A549 (cell line): Measurements from ENCODE around the gene WDFY2. TPM values are rescaled to one million over a fixed set of nuclear protein-coding genes. Genes with fewer than 3 reads are reported as not detected.

ENCODE experiments used
- ATAC-seq, 2 experiments: fragments of 200-7000 bp in 1 of 2; fragments of >200 bp in 1 of 2; cut with Nextera tagmentation in 1 of 2; cut with Tn5 transposase in 1 of 2; 3 replicates each; pipeline versions ENCODE4 v1.8.0 to v1.9.1; 2018 to 2020; ENCODE audit warnings: mild to moderate bottlenecking in 1 of 2, moderate library complexity in 1 of 2
- CTCF ChIA-PET: fragments of 300-600 bp; sonication (Branson Sonifier 250); formaldehyde crosslinking; extraction: SDS; loops from one replicate; lab custom pipeline; 2021; ENCODE audit warnings: antibody characterized with exemption, inconsistent platforms; lab: Yijun Ruan, JAX
- POLR2A ChIA-PET: fragments of 350-600 bp; formaldehyde crosslinking; extraction: SDS; loops from one replicate; lab custom pipeline; 2021; ENCODE audit warnings: antibody characterized with exemption, inconsistent platforms; lab: Yijun Ruan, JAX
- DNase-seq, 2 experiments: peaks; one replicate each; pipeline versions ENCODE4 v3.0.0 to v3.0.0-alpha.2; 2011 to 2016; ENCODE audit warnings: low read depth in 1 of 2, low spot score in 1 of 2
- FAIRE-seq: peaks from 2 replicates; lab custom pipeline; 2011; peaks lifted over from hg19 to GRCh38; lab: Jason Lieb, UNC
- H3K27ac ChIP-seq, 2 experiments: fragments of >200 bp; sonication (Bioruptor Twin); formaldehyde crosslinking; 3 replicates each; pipeline ENCODE4 v1.5.1; 2016 to 2017
- H3K4me1 ChIP-seq: fragments of >200 bp; sonication (Bioruptor Twin); formaldehyde crosslinking; 3 replicates; pipeline ENCODE4 v1.6.1; 2016
- H3K4me2 ChIP-seq: fragments of >200 bp; sonication (Bioruptor Twin); formaldehyde crosslinking; 3 replicates; pipeline ENCODE4 v1.6.1; 2016
- H3K4me3 ChIP-seq: fragments of >200 bp; sonication (Bioruptor Twin); formaldehyde crosslinking; 3 replicates; pipeline ENCODE4 v1.5.1; 2016
- H3K9me3 ChIP-seq: fragments of >200 bp; sonication (Bioruptor Twin); formaldehyde crosslinking; 3 replicates; pipeline ENCODE4 v1.6.1; 2016
- CBX2 ChIP-seq: fragments of 200-600 bp; sonication (generic); IDR thresholded peaks from 2 replicates; pipeline ENCODE4 v1.6.1; 2016; ENCODE audit warnings: low read depth, mild to moderate bottlenecking, borderline replicate concordance
- CBX8 ChIP-seq: fragments of 200-600 bp; sonication (generic); IDR thresholded peaks from 2 replicates; pipeline ENCODE4 v1.6.1; 2016
- CHD2 ChIP-seq: fragments of 150-350 bp; IDR thresholded peaks from 2 replicates; pipeline ENCODE4 v1.6.1; 2014; ENCODE audit warnings: low read length; ENCODE audit not compliant: partially characterized antibody
- CHD4 ChIP-seq: fragments of 200-600 bp; sonication (generic); IDR thresholded peaks from 2 replicates; pipeline ENCODE4 v1.6.1; 2016; ENCODE audit warnings: antibody characterized with exemption, mild to moderate bottlenecking, borderline replicate concordance
- EHF ChIP-seq: fragments of 250-450 bp; sonication (Bioruptor Pico); IDR thresholded peaks from 2 replicates; pipeline ENCODE4 v1.5.0; 2020; ENCODE audit warnings: mild to moderate bottlenecking
- ELK1 ChIP-seq: fragments of 150-350 bp; IDR thresholded peaks from 2 replicates; pipeline ENCODE4 v1.6.1; 2014; ENCODE audit warnings: low read depth, mild to moderate bottlenecking, low read length
- ESRRA ChIP-seq: fragments of 150-350 bp; IDR thresholded peaks from 2 replicates; pipeline ENCODE4 v1.6.1; 2014; ENCODE audit warnings: mild to moderate bottlenecking, low read length, borderline replicate concordance
- FOSL2 ChIP-seq, 2 experiments: fragments of 450-650 bp in 1 of 2; fragments of >200 bp in 1 of 2; sonication (Bioruptor Twin) in 1 of 2; formaldehyde crosslinking; IDR thresholded peaks; 2 replicates each; pipeline versions ENCODE4 v1.5.0 to v1.6.1; 2016 to 2020; ENCODE audit warnings: mild to moderate bottlenecking in 1 of 2, moderate library complexity in 1 of 2
- HOXB13 ChIP-seq: fragments of 250-450 bp; sonication (Bioruptor Pico); IDR thresholded peaks from 2 replicates; pipeline ENCODE4 v1.5.0; 2020; ENCODE audit warnings: low read depth, mild to moderate bottlenecking, moderate library complexity
- JUNB ChIP-seq: fragments of >200 bp; sonication (Bioruptor Twin); formaldehyde crosslinking; IDR thresholded peaks from 2 replicates; pipeline ENCODE4 v1.6.1; 2016
- KDM1A ChIP-seq: fragments of 200-600 bp; sonication (generic); IDR thresholded peaks from 2 replicates; pipeline ENCODE4 v1.6.1; 2016; ENCODE audit warnings: low read depth, mild to moderate bottlenecking
- KDM5A ChIP-seq: fragments of 200-600 bp; sonication (generic); IDR thresholded peaks from 2 replicates; pipeline ENCODE4 v1.6.1; 2016; ENCODE audit warnings: antibody characterized with exemption, mild to moderate bottlenecking
- MAFK ChIP-seq: fragments of 450-650 bp; IDR thresholded peaks from 2 replicates; pipeline ENCODE4 v1.6.1; 2014; ENCODE audit not compliant: partially characterized antibody
- MYC ChIP-seq: IDR thresholded peaks from 2 replicates; pipeline ENCODE4 v1.6.1; 2012; ENCODE audit warnings: mild to moderate bottlenecking, inconsistent platforms, low read length, improper control_type of control experiment, borderline replicate concordance
- POLR2A ChIP-seq: IDR thresholded peaks from 2 replicates; pipeline ENCODE4 v1.6.1; 2012; ENCODE audit warnings: mild to moderate bottlenecking, low read length
- POLR2AphosphoS2 ChIP-seq: conservative IDR thresholded peaks from 2 replicates; pipeline ENCODE4 v1.6.1; 2012; ENCODE audit warnings: low read length, improper control_type of control experiment, inconsistent platforms
- RARB ChIP-seq: fragments of 250-450 bp; sonication (Bioruptor Pico); IDR thresholded peaks from 2 replicates; pipeline ENCODE4 v1.8.0; 2021; ENCODE audit warnings: mild to moderate bottlenecking, moderate library complexity
- RCOR1 ChIP-seq: fragments of 150-350 bp; IDR thresholded peaks from 2 replicates; pipeline ENCODE4 v1.6.1; 2014; ENCODE audit warnings: antibody characterized with exemption, low read length, low read depth
- RFX5 ChIP-seq: fragments of 450-650 bp; IDR thresholded peaks from 2 replicates; pipeline ENCODE4 v1.7.1; 2014; ENCODE audit warnings: antibody characterized with exemption, mild to moderate bottlenecking, moderate library complexity
- TFCP2L1 ChIP-seq: fragments of 250-450 bp; sonication (Bioruptor Pico); IDR thresholded peaks from 2 replicates; pipeline ENCODE4 v1.5.0; 2021; ENCODE audit warnings: mild to moderate bottlenecking
- TP53 ChIP-seq: fragments of 250-450 bp; sonication (Bioruptor Pico); IDR thresholded peaks from 2 replicates; pipeline ENCODE4 v1.5.0; 2021; ENCODE audit warnings: mild to moderate bottlenecking, moderate library complexity
- USF2 ChIP-seq: fragments of 450-650 bp; IDR thresholded peaks from 2 replicates; pipeline ENCODE4 v1.6.1; 2014; ENCODE audit warnings: antibody characterized with exemption
- ZC3H11A ChIP-seq: fragments of 450-650 bp; IDR thresholded peaks from 2 replicates; pipeline ENCODE4 v1.6.1; 2014; ENCODE audit warnings: antibody characterized with exemption, mild to moderate bottlenecking
- WGBS: methylation state at CpG from one replicate; pipeline ENCODE4 v1.1.6; 2017; ENCODE audit errors: missing lambda C conversion rate; 5-methylcytosine and 5-hydroxymethylcytosine counted together
- polyA plus RNA-seq, 4 experiments: library from polyadenylated mRNA; depleted of rRNA in 3 of 4; stranded (reverse); fragments of >200 nt; fragmentation: RNase III in 1 of 4; extraction: RNeasy Plus Mini Kit Qiagen cat#74134 plus additional on column Dnase treatment in 1 of 4; gene quantifications; 2 replicates in 3 of 4; 3 replicates in 1 of 4; pipeline ENCODE4 v1.2.3, GENCODE V29; 2011 to 2017
- TF ChIP-seq, protein P1 (sequence below): fragments of >200 bp; sonication (Bioruptor Twin); formaldehyde crosslinking; IDR thresholded peaks from 3 replicates; pipeline ENCODE4 v1.5.1; 2016
- TF ChIP-seq, protein P2 (sequence below): fragments of 250-450 bp; sonication (Bioruptor Pico); IDR thresholded peaks from 2 replicates; pipeline ENCODE4 v1.5.0; 2020; ENCODE audit warnings: low read depth, mild to moderate bottlenecking, moderate library complexity
- TF ChIP-seq, protein P3 (sequence below): fragments of >200 bp; sonication (Bioruptor Twin); formaldehyde crosslinking; IDR thresholded peaks from 2 replicates; pipeline ENCODE4 v1.6.1; 2016
- TF ChIP-seq, protein P4 (sequence below): fragments of 200-600 bp; sonication (generic); IDR thresholded peaks from 2 replicates; pipeline ENCODE4 v1.6.1; 2016; ENCODE audit warnings: antibody characterized with exemption, mild to moderate bottlenecking, moderate library complexity

Gene WDFY2
- polyA plus RNA-seq, 2 of the 4 experiments (the other 2 are of a cell fraction), result 5.2 to 8.5 TPM

GRCh38 chr13:51742031-51742430 is 157.8 kb downstream of the WDFY2 start:
- 87% methylated on average over 2 of the region's 2 CpGs for WGBS
- FAIRE-seq, result no peak

GRCh38 chr13:51742611-51743010 is 158.3 kb downstream of the WDFY2 start:
- FAIRE-seq (no peak), ATAC-seq (no peak), DNase-seq (no peak)
- Histone ChIP-seq H3K27ac (no peak overlapping the region), H3K4me1 (no peaks in the 10 kb centered on the region), H3K4me2 (no peak overlapping the region), H3K4me3 (no peak overlapping the region), H3K9me3 (no peaks in the 10 kb centered on the region; the same call in 2 of the 3 replicates)
- ChIA-PET CTCF (interaction anchor here (1.9 kb wide), 1 partner anchor 456 kb away, joined by 6 read pairs; no protein-coding TSS in a partner anchor), POLR2A (interaction anchor here (0.6 kb wide), 1 partner anchor 15 kb away, joined by 4 read pairs; no protein-coding TSS in a partner anchor)
- 95% methylated on average over 2 of the region's 2 CpGs for WGBS
- TF ChIP-seq ZC3H11A (no peak), RCOR1 (no peak), CBX8 (no peak), ESRRA (no peak), KDM1A (no peak), MAFK (no peak), RFX5 (no peak), FOSL2 (IDR thresholded peaks at IDR 0.05) (no peak), FOSL2 (CRISPR knock-in tag; IDR thresholded peaks at IDR 0.05) (no peak), HOXB13 (CRISPR knock-in tag) (no peak), JUNB (no peak), POLR2A (no peak), MYC (no peak), KDM5A (no peak), RARB (CRISPR knock-in tag) (no peak), CHD2 (no peak)
- TF ChIP-seq, protein P1, sequence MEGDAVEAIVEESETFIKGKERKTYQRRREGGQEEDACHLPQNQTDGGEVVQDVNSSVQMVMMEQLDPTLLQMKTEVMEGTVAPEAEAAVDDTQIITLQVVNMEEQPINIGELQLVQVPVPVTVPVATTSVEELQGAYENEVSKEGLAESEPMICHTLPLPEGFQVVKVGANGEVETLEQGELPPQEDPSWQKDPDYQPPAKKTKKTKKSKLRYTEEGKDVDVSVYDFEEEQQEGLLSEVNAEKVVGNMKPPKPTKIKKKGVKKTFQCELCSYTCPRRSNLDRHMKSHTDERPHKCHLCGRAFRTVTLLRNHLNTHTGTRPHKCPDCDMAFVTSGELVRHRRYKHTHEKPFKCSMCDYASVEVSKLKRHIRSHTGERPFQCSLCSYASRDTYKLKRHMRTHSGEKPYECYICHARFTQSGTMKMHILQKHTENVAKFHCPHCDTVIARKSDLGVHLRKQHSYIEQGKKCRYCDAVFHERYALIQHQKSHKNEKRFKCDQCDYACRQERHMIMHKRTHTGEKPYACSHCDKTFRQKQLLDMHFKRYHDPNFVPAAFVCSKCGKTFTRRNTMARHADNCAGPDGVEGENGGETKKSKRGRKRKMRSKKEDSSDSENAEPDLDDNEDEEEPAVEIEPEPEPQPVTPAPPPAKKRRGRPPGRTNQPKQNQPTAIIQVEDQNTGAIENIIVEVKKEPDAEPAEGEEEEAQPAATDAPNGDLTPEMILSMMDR, result no peak
- TF ChIP-seq, protein P2, sequence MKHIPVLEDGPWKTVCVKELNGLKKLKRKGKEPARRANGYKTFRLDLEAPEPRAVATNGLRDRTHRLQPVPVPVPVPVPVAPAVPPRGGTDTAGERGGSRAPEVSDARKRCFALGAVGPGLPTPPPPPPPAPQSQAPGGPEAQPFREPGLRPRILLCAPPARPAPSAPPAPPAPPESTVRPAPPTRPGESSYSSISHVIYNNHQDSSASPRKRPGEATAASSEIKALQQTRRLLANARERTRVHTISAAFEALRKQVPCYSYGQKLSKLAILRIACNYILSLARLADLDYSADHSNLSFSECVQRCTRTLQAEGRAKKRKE (CRISPR knock-in tag), result no peak

More at GRCh38 chr13:51742031-51742430, 157.8 kb downstream of the WDFY2 start:
- DNase-seq, result no peak
- Histone ChIP-seq H3K4me1 (no peaks in the 10 kb centered on the region), H3K9me3 (no peaks in the 10 kb centered on the region), H3K4me3 (no peak overlapping the region), H3K4me2 (no peak overlapping the region), H3K27ac (no peak overlapping the region)
- TF ChIP-seq TFCP2L1 (CRISPR knock-in tag) (no peak), ZC3H11A (no peak), ESRRA (no peak), TP53 (no peak), MAFK (no peak), POLR2AphosphoS2 (no peak), POLR2A (no peak), USF2 (no peak), CHD4 (no peak), EHF (CRISPR knock-in tag) (no peak), RARB (CRISPR knock-in tag) (no peak), ELK1 (no peak), MYC (no peak), HOXB13 (CRISPR knock-in tag) (no peak), CBX2 (no peak), CBX8 (no peak)
- TF ChIP-seq, protein P3, sequence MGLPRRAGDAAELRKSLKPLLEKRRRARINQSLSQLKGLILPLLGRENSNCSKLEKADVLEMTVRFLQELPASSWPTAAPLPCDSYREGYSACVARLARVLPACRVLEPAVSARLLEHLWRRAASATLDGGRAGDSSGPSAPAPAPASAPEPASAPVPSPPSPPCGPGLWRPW, result no peak
- TF ChIP-seq, protein P4, sequence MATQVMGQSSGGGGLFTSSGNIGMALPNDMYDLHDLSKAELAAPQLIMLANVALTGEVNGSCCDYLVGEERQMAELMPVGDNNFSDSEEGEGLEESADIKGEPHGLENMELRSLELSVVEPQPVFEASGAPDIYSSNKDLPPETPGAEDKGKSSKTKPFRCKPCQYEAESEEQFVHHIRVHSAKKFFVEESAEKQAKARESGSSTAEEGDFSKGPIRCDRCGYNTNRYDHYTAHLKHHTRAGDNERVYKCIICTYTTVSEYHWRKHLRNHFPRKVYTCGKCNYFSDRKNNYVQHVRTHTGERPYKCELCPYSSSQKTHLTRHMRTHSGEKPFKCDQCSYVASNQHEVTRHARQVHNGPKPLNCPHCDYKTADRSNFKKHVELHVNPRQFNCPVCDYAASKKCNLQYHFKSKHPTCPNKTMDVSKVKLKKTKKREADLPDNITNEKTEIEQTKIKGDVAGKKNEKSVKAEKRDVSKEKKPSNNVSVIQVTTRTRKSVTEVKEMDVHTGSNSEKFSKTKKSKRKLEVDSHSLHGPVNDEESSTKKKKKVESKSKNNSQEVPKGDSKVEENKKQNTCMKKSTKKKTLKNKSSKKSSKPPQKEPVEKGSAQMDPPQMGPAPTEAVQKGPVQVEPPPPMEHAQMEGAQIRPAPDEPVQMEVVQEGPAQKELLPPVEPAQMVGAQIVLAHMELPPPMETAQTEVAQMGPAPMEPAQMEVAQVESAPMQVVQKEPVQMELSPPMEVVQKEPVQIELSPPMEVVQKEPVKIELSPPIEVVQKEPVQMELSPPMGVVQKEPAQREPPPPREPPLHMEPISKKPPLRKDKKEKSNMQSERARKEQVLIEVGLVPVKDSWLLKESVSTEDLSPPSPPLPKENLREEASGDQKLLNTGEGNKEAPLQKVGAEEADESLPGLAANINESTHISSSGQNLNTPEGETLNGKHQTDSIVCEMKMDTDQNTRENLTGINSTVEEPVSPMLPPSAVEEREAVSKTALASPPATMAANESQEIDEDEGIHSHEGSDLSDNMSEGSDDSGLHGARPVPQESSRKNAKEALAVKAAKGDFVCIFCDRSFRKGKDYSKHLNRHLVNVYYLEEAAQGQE, result no peak
- ChIA-PET POLR2A (no interaction called here), CTCF (interaction anchor here (1.4 to 1.9 kb wide), 2 partner anchors 11 to 455 kb away, joined by 4 to 6 read pairs; no protein-coding TSS in a partner anchor)
- ATAC-seq, result no peak
